IMR-90 (cell line): ENCODE data around the gene CBS. TPM values are rescaled to one million over a fixed set of nuclear protein-coding genes. Genes with fewer than 3 reads are reported as not detected.
"Not testable (repeated sequence)": the region's sequence is repeated elsewhere in the genome, so short reads cannot be mapped to it uniquely, and the experiment has no call there.

ENCODE experiments used
- ATAC-seq: fragments of 200-7000 bp; cut with Tn5 transposase; 2 replicates; pipeline ENCODE4 v1.9.1; 2020; ENCODE audit warnings: low read depth, mild to moderate bottlenecking, moderate library complexity
- BruUV-seq: library from RNA; stranded (reverse); fragments of 400-500 nt; replicated peaks from 2 replicates; lab custom pipeline; 2021; lab: Mats Ljungman, UMichigan
- CTCF ChIA-PET: fragments of 300-600 bp; formaldehyde crosslinking; extraction: SDS; loops from one replicate; lab custom pipeline; 2021; ENCODE audit warnings: antibody characterized with exemption; lab: Yijun Ruan, JAX
- POLR2A ChIA-PET: fragments of 300-600 bp; sonication (Branson Sonifier 250); formaldehyde crosslinking; loops from one replicate; lab custom pipeline; 2022; ENCODE audit warnings: antibody characterized with exemption; ENCODE audit not compliant: unreplicated experiment; lab: Charles Lee
- DNase-seq: peaks from one replicate; pipeline ENCODE4 v3.0.0; 2013
- H2AFZ ChIP-seq: replicated peaks from 2 replicates; pipeline ENCODE3; 2013; ENCODE audit warnings: low read length, mild to moderate bottlenecking; ENCODE audit not compliant: poor library complexity
- H2AK5ac ChIP-seq: 2 replicates; pipeline ENCODE4 v1.6.1; 2013; ENCODE audit warnings: low read depth, low read length, inconsistent platforms
- H2AK9ac ChIP-seq: replicated peaks from 2 replicates; pipeline ENCODE3; 2013; ENCODE audit warnings: mild to moderate bottlenecking, low read depth, low read length, moderate library complexity; ENCODE audit not compliant: poor library complexity
- H2BK120ac ChIP-seq: 2 replicates; pipeline ENCODE4 v1.6.1; 2013; ENCODE audit warnings: low read depth, low read length, inconsistent platforms
- H2BK15ac ChIP-seq: 3 replicates; pipeline ENCODE4 v1.6.1; 2013; ENCODE audit warnings: low read depth, low read length, inconsistent platforms
- H2BK20ac ChIP-seq: 2 replicates; pipeline ENCODE4 v1.6.1; 2013; ENCODE audit warnings: low read depth, mild to moderate bottlenecking, inconsistent platforms, low read length, moderate library complexity
- H2BK5ac ChIP-seq: 2 replicates; pipeline ENCODE4 v1.6.1; 2013; ENCODE audit warnings: mild to moderate bottlenecking, low read depth, low read length, inconsistent platforms; ENCODE audit not compliant: poor library complexity, severe bottlenecking
- H3K14ac ChIP-seq: replicated peaks from 2 replicates; pipeline ENCODE4 v1.6.1; 2013; ENCODE audit warnings: low read depth, low read length, inconsistent platforms
- H3K18ac ChIP-seq: 2 replicates; pipeline ENCODE4 v1.6.1; 2013; ENCODE audit warnings: low read depth, low read length, control low read depth
- H3K23ac ChIP-seq: 2 replicates; pipeline ENCODE4 v1.6.1; 2013; ENCODE audit warnings: low read depth, low read length, inconsistent platforms
- H3K27ac ChIP-seq: 2 replicates; pipeline ENCODE4 v1.5.1; 2013; ENCODE audit warnings: mild to moderate bottlenecking, control low read depth, low read length; ENCODE audit not compliant: insufficient read depth
- H3K27me3 ChIP-seq: 2 replicates; pipeline ENCODE4 v1.6.1; 2013; ENCODE audit warnings: low read length; ENCODE audit not compliant: control insufficient read depth, insufficient read depth
- H3K36me3 ChIP-seq: 2 replicates; pipeline ENCODE4 v1.6.1; 2013; ENCODE audit warnings: low read length, mixed read lengths; ENCODE audit not compliant: control insufficient read depth, insufficient read depth
- H3K4ac ChIP-seq: 2 replicates; pipeline ENCODE4 v1.6.1; 2013; ENCODE audit warnings: low read depth, low read length, inconsistent platforms
- H3K4me1 ChIP-seq: 2 replicates; pipeline ENCODE4 v1.6.1; 2013; ENCODE audit warnings: low read length, mixed read lengths; ENCODE audit not compliant: control insufficient read depth, insufficient read depth
- H3K4me2 ChIP-seq: 2 replicates; pipeline ENCODE4 v1.6.1; 2013; ENCODE audit warnings: low read depth, mild to moderate bottlenecking, control low read depth, low read length, moderate library complexity
- H3K4me3 ChIP-seq: 2 replicates; pipeline ENCODE4 v1.5.1; 2013; ENCODE audit warnings: low read depth, mild to moderate bottlenecking, control low read depth, low read length, moderate library complexity; ENCODE audit not compliant: insufficient read depth
- H3K56ac ChIP-seq: 2 replicates; pipeline ENCODE4 v1.6.1; 2013; ENCODE audit warnings: low read length, inconsistent platforms; ENCODE audit not compliant: insufficient read depth; ENCODE audit errors: extremely low read depth
- H3K79me1 ChIP-seq, 2 experiments: 2 replicates each; pipeline ENCODE4 v1.6.1; 2013; ENCODE audit warnings: low read length in 2 of 2, inconsistent platforms in 1 of 2, low read depth in 1 of 2
- H3K9ac ChIP-seq: 2 replicates; pipeline ENCODE4 v1.6.1; 2013; ENCODE audit warnings: low read depth, low read length, control low read depth
- H3K9me1 ChIP-seq: 2 replicates; pipeline ENCODE4 v1.6.1; 2013; ENCODE audit warnings: low read length, inconsistent platforms; ENCODE audit not compliant: insufficient read depth
- H3K9me3 ChIP-seq: 2 replicates; pipeline ENCODE4 v1.6.1; 2013; ENCODE audit warnings: low read length; ENCODE audit not compliant: control insufficient read depth, insufficient read depth
- H4K20me1 ChIP-seq: 2 replicates; pipeline ENCODE4 v1.6.1; 2013; ENCODE audit warnings: low read length, inconsistent platforms; ENCODE audit not compliant: insufficient read depth
- H4K5ac ChIP-seq: 2 replicates; pipeline ENCODE4 v1.6.1; 2013; ENCODE audit warnings: mild to moderate bottlenecking, low read depth, low read length, control low read depth
- H4K8ac ChIP-seq, 2 experiments: 2 replicates each; pipeline ENCODE4 v1.6.1; 2013; ENCODE audit warnings: low read depth in 2 of 2, low read length in 2 of 2, control low read depth in 1 of 2, inconsistent platforms in 1 of 2
- H4K91ac ChIP-seq: 2 replicates; pipeline ENCODE4 v1.6.1; 2013; ENCODE audit warnings: low read depth, low read length, inconsistent platforms; ENCODE audit not compliant: insufficient read depth
- WGBS, 2 experiments: methylation state at CpG; one replicate each; pipeline versions ENCODE4 v1.1.5 to v1.1.7; 2013; ENCODE audit warnings: missing lambda C conversion rate in 2 of 2; ENCODE audit not compliant: insufficient read length in 1 of 2; ENCODE audit errors: extremely low coverage in 2 of 2; 5-methylcytosine and 5-hydroxymethylcytosine counted together
- dilution Hi-C: fragments of 300-500 bp; cut with HindIII; formaldehyde crosslinking; loops from one replicate; pipeline ENCODE4 v1.14.3; 2018; ENCODE audit warnings: low sequenced_read_pairs; ENCODE audit not compliant: unreplicated experiment
- in situ Hi-C: fragments of 300-500 bp; cut with MboI; formaldehyde crosslinking; loops from 3 replicates; pipeline ENCODE4 v1.14.3; 2019; ENCODE audit warnings: low sequenced_read_pairs, inconsistent platforms, mixed read lengths
- intact Hi-C: fragments of 100-400 bp; cut with micrococcal nuclease; formaldehyde crosslinking; loops from 2 replicates; pipeline ENCODE4 v1.10.0; 2022
- polyA plus RNA-seq, 3 experiments: library from polyadenylated mRNA; depleted of rRNA; stranded (reverse); fragments of >200 nt; gene quantifications; 2 replicates each; pipeline ENCODE4 v1.2.3, GENCODE V29; 2012; ENCODE audit warnings: low replicate concordance in 1 of 3
- total RNA-seq: library from RNA; depleted of rRNA; stranded (reverse); fragments of >200 nt; gene quantifications from 2 replicates; pipeline ENCODE4 v1.2.3, GENCODE V29; 2012

The CBS gene
- total and polyA plus RNA-seq, 2 of the 4 experiments (the other 2 are of a cell fraction) = 38.5 to 54.3 TPM

GRCh38 chr21:43072742-43073141 is 2.9 kb downstream of the CBS start:
- CTCF ChIA-PET, POLR2A ChIA-PET, in situ Hi-C loops, H4K20me1 ChIP-seq, H4K5ac ChIP-seq, ATAC-seq, H2BK5ac ChIP-seq, H3K9me1 ChIP-seq, H3K23ac ChIP-seq, H4K8ac ChIP-seq, H3K56ac ChIP-seq, H3K4me3 ChIP-seq, dilution Hi-C loops, H3K27ac ChIP-seq, BruUV-seq, H4K91ac ChIP-seq, H3K9ac ChIP-seq, H2BK120ac ChIP-seq, intact Hi-C loops, H3K27me3 ChIP-seq, H3K36me3 ChIP-seq, H3K18ac ChIP-seq, H3K4me2 ChIP-seq, H3K4me1 ChIP-seq, H3K79me1 ChIP-seq, H2AK9ac ChIP-seq, H3K4ac ChIP-seq, H3K14ac ChIP-seq, H2BK15ac ChIP-seq, H2AFZ ChIP-seq, H2BK20ac ChIP-seq, H3K9me3 ChIP-seq, H2AK5ac ChIP-seq, DNase-seq: not testable (repeated sequence)
- no CpG with 5 or more reads among the region's 11 CpGs for WGBS, 2 experiments

GRCh38 chr21:43069682-43070081 is 6.0 kb downstream of the CBS start:
- H3K4me1 ChIP-seq, H3K36me3 ChIP-seq, H3K9me1 ChIP-seq, H4K91ac ChIP-seq, H2BK20ac ChIP-seq, H3K9ac ChIP-seq, H2BK15ac ChIP-seq, H3K27ac ChIP-seq, intact Hi-C loops, H2AK9ac ChIP-seq, ATAC-seq, H2BK5ac ChIP-seq, DNase-seq, H2BK120ac ChIP-seq, dilution Hi-C loops, H3K18ac ChIP-seq, H3K14ac ChIP-seq, H3K9me3 ChIP-seq, in situ Hi-C loops, H3K79me1 ChIP-seq, H3K4ac ChIP-seq, CTCF ChIA-PET, H2AK5ac ChIP-seq, POLR2A ChIA-PET, BruUV-seq, H2AFZ ChIP-seq, H3K23ac ChIP-seq, H3K56ac ChIP-seq, H4K5ac ChIP-seq, H4K8ac ChIP-seq, H3K27me3 ChIP-seq, H4K20me1 ChIP-seq, H3K4me3 ChIP-seq, H3K4me2 ChIP-seq: not testable (repeated sequence)
- WGBS, 2 experiments = no CpG with 5 or more reads among the region's 10 CpGs
